Endothelial cell of umbilical vein (primary cell): ENCODE data around the gene RBMY1E. TPM values are rescaled to one million over a fixed set of nuclear protein-coding genes. Genes with fewer than 3 reads are reported as not detected.

Source experiments
- polyA plus RNA-seq, 4 experiments: library from polyadenylated mRNA; depleted of rRNA in 3 of 4; stranded (reverse) in 3 of 4; unstranded in 1 of 4; fragments of >200 nt; gene quantifications; 2 replicates each; pipeline versions ENCODE4 v1.2.1 to v1.2.3, GENCODE V29; 2011 to 2012; ENCODE audit warnings: missing spikeins in 1 of 4
- total RNA-seq: library from RNA; stranded (reverse); gene quantifications from 2 replicates; pipeline ENCODE4 v1.2.3, GENCODE V29; 2021

RBMY1E gene
- total and polyA plus RNA-seq, 2 donors (not counting 3 experiments of a cell fraction or from before 2014, with no cell fraction given), result not detected

Other genes with a start within 250 kb of the RBMY1E start
- gene RBMY1D, start 23.5 kb downstream of the RBMY1E start, total RNA-seq, result not detected in 2 replicates
- gene RBMY1D, start 23.5 kb downstream of the RBMY1E start, polyA plus RNA-seq, result not detected in 2 replicates